ENCODE results near the gene LRRTM1.

LRRTM1 gene, protein sequence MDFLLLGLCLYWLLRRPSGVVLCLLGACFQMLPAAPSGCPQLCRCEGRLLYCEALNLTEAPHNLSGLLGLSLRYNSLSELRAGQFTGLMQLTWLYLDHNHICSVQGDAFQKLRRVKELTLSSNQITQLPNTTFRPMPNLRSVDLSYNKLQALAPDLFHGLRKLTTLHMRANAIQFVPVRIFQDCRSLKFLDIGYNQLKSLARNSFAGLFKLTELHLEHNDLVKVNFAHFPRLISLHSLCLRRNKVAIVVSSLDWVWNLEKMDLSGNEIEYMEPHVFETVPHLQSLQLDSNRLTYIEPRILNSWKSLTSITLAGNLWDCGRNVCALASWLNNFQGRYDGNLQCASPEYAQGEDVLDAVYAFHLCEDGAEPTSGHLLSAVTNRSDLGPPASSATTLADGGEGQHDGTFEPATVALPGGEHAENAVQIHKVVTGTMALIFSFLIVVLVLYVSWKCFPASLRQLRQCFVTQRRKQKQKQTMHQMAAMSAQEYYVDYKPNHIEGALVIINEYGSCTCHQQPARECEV

DNA sequence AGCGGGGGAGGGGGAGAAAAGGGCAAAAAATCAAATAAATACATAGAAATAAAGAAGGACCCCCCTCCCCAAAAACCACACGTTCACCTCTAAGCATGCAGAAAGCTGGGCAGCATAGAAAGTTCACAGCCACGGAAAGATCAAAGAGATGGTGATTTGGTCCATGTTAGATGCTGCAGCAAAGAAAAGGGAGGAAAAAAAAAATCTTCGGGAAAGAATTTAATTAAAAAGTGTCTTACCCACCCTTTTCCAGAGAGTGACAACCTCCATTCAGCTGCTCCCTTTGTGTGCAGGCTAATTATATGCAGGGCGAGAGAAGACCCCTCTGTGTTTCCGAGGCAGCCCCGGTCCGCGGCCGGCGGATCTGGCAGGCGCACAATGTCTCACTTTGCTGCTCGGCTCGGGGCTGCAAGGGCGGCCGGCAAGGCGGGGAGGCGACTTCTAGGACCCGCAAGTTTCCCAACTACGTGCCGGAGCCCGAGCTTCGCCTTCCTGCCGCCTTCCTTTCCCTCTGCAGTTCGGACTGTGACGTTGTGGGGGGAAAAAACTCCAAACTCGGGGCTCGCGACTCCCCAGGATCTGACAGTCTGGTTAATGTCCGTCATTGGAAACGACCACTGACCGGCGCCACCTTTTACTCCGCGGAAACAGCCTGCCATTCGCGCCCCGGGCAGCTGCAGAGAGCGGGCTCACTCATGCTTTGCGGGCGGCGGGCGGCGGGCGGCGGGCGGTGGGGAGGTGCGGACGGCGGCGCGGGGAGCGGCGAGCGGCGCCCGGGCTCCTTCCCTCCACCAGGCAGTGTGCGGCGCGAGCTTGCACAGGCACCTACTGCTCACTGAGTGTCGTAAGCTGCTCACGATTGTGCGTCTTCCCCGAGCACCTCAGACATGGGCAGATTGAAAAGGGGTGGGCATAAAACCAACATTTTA is at the start of gene LRRTM1:
Gene LRRTM1, minus strand, starts transcription at position 844 of the 929 bp plus-strand sequence. CDS start 933 bp downstream, outside the sequence.
- no peak for DNase-seq (ENCODE audit: low read depth in 2 of 2)

DNA sequence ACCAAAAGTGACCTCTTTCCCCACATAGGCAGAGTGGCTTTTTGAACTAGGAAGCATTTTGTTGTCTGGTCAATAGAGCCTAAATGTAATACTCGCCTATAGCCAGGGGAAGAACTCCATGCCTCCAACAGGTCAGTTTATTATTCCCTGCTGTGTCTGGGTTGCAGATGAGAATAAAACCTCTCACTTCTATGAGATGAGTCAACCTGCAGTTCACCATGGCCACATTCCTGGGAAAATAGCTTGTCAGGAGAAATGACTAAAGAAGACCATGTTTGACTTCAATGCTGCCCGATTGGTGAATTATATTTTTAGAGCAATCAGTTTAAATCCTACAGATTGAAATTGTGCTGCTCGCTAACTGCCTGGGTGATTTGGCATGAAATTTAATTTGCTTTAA is 46.7 kb upstream of the LRRTM1 start:
- no peak for DNase-seq (ENCODE audit: low read depth in 2 of 2)

DNA sequence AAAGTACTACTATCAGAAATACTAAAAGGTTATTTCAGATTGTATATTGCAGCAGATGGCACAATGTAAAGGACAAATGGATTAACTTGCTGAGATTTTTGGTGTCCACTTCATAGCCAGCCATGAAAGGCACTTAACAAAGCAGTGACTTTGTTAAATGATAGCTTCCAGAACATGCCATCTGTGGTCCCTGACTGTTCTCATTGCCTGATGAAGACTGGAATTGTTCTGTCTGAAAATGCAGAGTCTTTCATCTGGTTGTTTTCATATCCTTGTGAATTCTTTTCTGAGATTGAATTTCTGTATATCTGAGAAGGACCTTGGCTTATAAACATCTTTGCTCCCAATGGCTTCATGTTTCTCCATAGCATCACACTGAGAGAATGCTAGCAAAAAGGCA is 44.4 kb upstream of the LRRTM1 start:
- DNase-seq (ENCODE audit: low read depth in 2 of 2), result no peak

DNA sequence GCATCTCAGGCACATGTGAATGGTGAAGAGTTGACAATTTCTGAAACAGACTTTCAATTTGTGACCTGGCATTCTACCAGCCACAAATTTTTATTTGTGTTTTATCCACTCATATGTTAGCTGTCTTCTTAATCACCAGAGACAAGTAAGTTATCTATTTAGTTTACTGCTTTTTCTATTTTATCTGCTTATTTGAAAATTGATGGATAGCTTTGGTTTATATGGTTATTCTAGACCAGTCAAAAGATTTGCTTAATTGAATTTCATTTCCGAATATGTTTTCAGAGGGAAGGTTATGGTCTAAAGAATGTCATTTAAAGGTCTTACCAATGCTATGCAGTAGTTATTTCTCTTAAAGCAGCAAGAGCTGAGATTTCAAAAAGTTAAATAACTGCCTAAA is 43.5 kb upstream of the LRRTM1 start:
- DNase-seq (ENCODE audit: low read depth in 2 of 2), result no peak

DNA sequence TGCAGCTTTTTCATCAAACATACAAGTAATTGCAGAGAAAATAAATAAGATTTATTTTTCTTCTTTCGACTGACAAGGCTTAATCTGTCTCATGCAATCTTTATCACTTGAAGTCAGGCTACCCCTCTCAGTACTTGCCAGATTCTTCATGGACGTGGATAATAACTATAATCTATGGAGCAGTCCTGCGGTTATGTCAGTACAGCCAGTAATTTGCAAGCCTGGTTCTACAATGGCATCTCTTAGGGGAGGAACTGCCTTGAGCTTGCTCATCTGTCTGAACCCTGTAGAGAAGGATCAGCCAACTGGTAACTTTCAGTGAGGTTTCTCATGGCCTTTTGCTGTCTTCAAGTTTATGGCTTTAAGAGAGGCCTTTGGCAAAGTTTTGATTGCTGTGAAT is 35.5 kb upstream of the LRRTM1 start:
- no peak for DNase-seq (ENCODE audit: low read depth in 2 of 2)

DNA sequence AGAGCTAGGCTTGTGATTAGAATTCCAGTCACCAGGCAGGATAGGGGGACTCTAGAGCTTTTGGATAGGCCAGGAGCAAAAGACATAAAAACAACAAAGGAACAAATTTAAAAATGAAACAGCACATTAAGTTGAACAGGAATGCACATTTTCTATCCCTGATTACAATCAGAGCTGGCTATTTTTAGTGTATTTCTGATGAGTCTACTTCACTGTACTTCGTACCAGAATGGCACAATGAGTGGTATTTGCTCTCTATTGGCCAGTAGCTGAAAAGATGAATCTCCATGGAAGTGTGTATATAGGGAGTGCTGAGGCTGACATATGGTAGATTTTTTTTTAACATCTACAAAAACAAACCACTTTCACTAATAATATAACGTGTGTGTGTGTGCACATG is 34.2 kb upstream of the LRRTM1 start:
- DNase-seq (ENCODE audit: low read depth in 2 of 2), result no peak

DNA sequence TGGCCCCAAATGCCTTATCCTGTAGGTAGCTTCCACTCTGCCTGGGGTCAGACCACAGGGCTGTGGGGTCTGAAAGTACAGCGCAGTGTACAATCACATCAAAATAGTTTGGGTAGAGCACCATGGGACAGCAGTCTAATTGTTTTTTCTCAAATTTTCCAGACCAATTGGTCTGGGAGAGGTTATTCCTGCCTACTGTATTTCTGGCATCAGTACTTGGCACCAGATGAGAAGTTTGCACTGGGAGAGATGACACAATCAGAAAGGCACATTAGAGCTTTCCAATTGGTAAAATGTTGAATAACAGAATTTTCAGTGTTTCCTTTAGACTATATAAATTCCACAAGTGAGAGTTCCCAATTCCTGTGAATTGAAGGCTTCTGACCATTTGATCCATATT is 30.9 kb upstream of the LRRTM1 start:
- no peak for DNase-seq (ENCODE audit: low read depth in 2 of 2)

DNA sequence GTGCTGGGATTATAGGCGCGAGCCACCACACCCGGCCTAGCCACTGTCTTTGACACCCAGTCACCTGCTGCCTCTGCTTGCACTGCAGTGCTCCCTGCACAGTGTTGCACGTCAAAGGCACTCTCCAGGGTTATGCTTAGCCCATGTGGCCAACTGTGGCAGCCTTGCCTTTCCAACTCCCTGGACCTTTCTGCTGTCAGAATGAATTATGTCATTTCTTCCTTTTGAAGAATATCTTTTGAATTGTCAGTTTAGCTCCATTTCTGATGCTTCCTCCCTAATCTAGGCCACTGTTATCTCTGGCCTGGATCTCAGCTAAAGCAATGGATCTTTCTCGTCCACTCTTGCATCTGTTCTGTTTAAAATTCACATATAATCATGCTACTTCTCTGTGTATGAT is 29.3 kb upstream of the LRRTM1 start:
- no peak for DNase-seq (ENCODE audit: low read depth in 2 of 2)

DNA sequence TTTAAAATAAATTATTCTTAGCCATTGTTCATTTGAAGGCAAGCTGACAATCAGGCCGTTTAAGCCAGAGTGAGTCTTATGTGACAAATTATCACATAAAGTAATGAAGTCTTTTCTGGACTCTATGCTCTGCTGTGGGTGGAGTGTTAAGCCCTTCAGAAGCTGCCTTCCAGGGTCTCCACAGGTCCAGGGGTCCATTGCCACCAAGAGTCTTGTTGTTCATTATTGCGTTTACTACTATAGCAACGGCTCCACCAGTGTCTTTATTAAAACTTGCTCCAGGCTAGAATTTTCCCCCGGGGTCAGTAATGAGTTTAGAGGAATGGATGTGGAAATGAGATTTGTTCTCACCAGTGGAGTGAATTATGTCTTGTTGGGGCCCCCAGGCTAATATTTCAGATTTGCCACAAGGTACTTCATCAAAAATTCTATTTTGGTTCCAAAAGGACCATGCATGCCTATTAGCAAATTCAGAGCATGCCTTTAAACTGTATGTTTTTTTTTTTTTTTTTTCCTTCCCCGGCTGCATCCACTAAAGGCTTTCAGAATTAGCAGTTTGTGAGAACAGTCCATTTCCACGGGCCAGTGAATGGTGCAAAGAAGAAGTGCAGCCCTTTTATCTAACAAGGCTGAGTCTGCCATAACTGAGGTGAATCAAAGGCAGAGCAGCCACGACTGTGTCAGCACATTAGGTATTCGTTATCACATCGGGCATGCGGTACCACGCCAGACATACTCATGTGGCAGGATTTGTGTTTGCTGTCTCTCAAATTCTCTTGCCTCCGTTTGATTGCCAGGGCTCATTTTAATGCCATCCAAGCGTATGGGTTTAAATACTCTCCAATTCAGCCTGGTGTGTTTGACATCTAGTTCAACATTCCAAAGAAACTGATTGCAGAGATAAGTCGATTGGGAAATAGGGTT is 26.2 kb upstream of the LRRTM1 start:
- DNase-seq (ENCODE audit: low read depth in 2 of 2), result no peak

DNA sequence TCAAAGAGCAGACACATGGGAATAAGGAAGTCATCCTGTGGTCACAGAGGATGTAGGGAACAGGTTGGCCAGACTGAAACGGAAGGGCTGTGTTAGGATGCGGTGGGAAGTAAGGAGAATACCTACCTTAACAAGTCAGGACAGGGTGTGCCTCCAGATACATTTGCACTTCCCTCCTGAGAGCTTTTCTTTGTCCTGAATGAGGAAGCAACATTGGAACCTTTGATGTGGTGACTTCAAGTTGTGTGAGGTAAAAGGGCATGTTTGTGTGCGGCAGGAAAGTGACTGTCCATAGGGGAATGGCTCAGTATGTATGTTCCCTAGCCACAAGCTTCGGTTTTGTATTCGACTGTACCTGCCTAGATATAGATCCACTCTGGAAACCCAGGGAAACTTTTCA is 24.9 kb upstream of the LRRTM1 start:
- DNase-seq (ENCODE audit: low read depth in 2 of 2), result no peak

DNA sequence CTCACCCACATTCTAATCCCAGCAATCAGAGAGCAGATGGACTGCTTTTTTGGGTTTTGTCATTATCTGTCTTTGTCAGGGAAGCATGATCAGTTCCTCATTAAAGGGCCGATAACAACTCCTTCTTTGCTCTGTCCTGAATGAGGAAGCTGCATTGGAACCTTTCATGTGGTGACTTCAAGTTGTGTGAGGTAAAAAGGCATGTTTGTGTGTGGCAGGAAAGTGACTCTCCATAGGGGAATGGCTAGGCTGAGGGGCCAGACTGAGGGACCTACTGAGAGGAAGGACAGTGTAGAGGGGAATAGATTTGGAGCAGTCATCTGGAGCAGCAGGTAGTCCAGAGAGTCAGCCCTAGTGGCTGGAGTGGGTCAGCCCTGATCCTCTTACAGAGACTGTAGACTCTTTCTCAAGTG is 23.6 kb upstream of the LRRTM1 start:
- DNase-seq (ENCODE audit: low read depth in 2 of 2), result no peak

DNA sequence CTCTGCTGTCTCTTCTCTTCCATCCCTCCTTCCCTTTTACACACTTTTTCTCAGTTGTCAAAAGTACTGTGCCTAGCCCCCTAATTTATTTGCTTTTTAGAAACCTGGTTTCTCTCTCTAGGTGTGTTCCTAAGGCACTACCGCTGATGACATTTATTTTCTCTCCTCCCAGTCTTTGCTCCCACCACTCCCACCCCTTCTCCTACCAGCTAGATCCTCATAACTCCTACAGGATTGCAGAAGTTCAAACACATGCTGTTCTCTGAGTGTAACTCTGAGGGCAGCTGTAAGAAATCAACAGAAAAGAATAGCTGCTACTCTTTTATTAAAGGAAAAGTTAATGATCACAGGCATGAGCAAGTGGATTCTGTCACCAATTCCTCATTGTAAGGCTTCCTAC is 22.3 kb upstream of the LRRTM1 start:
- DNase-seq (ENCODE audit: low read depth in 2 of 2), result no peak

DNA sequence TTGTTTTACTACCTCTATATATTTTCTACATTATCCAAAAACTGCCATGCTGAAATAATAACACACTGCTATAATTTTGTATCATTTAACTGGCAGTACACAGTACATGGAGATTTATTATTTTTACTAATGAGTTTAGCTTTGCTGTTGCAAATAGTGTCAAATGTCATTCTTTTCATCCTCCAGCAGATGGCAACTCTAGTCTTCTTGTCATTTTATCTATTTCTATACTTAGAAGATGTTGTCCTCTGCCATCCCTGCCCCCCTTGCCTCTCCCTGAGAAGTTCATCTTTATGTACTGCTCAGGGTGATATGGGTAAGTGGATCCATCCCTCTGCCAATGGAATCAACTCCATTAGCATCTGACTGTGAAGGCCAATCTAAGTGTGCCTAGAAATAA is 21.7 kb upstream of the LRRTM1 start:
- no peak for DNase-seq (ENCODE audit: low read depth in 2 of 2)

DNA sequence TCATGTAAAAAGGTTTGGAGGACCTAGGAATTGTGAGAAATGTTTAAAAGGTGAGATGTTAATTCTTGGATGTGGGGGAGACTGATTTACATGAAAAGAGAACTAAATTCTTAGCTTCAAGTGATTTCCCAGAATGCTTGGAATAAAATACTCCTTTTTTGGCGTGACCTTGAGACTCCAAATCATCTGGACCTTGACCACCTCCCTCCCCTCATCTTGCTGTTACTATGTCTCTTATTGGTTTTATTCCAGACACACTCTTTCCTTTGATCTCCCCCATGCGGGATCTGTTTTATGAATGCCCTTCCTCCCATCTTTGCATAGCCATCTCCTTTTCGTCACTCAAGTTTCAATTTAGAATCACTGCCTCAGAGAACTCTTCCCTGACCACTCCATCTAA is 20.0 kb upstream of the LRRTM1 start:
- no peak for DNase-seq (ENCODE audit: low read depth in 2 of 2)

DNA sequence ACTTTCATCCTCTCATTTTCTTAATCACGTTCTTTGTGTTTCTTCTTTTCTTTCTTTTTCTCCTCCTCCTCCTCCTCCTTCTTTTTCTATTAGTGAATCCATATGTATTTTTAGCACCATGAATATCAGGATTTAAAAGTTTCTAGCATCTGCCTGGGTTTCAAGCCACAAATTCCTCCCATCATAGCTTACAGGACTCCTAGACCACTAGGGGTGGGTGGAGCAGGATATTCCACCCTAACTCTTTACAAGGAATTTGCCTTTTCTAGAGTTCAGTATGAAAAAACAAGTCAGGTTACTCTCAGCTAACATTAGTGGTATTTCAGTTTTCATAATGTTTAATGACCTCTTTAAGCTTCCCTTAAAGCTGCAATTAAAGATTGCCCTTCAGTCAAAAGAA is 19.1 kb upstream of the LRRTM1 start:
- no peak for DNase-seq (ENCODE audit: low read depth in 2 of 2)

DNA sequence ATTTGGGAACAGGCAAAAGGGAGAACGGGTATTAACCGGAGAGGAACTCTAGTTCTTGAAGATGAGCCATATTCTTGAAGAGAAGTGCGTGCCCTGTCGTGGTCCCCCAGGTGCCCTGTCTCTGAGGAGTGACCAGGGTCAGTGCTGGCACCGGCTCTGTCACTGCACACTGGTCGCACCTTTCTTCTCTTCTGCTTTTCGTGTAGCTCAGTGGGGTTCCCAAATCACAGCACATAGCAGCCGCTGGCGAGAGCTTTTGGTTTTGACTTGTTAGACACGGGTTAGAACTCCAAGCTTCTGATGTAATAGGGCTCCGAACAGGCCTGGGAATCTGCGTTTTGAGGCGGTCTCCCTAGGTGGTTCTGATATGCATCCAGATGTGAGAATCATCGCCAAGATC is 18.4 kb upstream of the LRRTM1 start:
- DNase-seq (ENCODE audit: low read depth in 2 of 2), result no peak

DNA sequence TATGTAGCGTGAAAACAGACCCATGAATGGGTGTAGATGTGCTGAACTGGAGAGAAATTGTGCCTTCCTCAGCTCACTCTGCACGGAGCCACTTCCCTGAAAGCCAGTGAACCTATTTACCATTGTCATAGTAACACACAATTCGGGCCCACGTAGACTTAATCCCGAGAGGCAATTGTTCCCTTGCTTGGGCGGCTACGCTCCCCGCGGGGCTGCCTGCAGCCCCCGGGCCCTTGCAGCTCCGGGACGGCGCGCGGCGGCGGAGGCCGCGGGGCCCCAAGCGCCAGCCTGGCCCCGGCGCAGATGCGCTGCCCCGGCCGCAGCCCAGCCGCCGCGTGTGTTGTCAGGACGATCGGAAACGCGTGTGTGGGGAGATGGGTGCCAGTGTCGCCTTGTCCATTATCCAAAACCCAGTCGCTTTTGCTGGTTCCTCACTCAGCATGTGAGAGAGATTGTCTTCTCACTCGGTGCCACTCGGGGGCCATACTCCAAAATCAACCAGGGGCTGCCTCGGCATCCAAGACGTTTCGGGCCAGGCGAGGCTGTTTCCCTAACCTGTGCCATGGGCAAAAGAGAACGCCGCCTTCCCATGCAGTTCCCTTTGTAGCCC is 17.9 kb upstream of the LRRTM1 start:
- DNase-seq (ENCODE audit: low read depth in 2 of 2), result no peak

DNA sequence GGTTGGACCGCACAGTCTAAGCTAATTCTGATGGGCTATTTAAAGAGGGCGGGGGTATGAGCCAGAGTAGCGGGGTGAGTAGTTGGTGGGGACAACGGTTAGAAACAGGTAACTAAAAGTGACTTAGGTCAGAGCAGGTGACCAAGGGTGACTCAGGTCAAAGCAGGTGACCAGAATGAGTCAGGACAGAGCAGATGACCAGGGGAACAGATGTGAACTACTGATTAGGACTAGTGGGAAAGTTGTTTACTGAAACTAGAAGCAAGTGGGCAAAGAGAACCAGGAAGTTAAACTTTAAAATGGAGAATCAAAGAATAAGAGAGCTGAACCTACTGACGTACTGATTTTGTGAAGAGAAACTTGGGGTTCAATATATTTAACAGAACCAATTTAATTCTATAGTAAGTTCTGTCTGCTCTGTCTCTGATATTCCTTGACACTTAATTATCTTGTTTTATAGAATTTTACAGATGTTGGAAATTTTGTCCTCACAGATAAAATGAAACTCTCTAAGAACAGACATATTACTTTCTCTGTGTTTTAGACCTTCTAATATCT is 7.8 kb upstream of the LRRTM1 start:
- DNase-seq (ENCODE audit: low read depth in 2 of 2), result no peak

DNA sequence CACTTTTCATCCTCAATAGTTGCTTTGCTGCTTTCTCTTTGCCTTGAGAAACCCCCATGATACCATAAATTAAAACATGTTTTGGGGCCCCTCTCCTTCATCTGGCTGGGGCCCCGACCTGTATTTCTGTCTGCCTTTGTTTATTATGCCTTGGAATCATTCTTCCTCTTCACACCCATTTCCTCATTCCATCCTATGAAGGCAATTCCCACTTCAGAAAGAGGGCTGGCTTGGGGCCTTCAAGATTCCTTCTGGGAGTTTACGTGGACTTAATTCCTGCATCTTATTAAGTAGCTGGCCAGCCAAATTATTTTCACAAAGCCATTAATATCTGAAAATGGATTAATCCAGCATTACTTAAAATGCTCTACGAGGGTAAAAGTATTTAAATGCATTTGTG is 6.8 kb upstream of the LRRTM1 start:
- no peak for DNase-seq (ENCODE audit: low read depth in 2 of 2)

DNA sequence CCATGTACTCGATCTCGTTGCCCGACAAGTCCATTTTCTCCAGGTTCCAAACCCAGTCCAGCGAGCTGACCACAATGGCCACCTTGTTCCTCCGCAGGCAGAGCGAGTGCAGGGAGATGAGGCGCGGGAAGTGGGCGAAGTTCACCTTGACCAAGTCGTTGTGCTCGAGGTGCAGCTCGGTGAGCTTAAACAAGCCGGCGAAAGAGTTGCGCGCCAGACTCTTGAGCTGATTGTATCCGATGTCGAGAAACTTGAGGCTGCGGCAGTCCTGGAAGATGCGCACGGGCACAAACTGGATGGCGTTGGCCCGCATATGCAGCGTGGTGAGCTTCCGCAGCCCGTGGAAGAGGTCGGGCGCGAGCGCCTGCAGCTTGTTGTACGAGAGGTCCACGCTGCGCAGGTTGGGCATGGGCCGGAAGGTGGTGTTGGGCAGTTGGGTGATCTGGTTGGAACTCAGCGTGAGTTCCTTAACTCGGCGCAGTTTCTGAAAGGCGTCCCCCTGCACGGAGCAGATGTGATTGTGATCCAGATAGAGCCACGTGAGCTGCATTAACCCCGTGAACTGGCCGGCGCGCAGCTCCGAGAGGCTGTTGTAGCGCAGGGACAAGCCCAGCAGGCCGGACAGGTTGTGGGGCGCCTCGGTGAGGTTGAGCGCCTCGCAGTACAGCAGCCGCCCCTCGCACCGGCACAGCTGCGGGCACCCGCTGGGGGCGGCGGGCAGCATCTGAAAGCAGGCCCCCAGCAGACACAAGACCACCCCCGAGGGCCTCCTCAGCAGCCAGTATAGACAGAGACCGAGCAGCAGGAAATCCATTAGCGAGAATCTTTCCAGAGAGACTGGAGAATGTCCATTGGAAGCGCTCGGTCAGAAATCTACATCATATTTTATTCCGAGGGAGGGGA is 1.3 kb downstream of the LRRTM1 start:
- no peak for DNase-seq (ENCODE audit: low read depth in 2 of 2)

Measured in activated CD4-positive, alpha-beta T cell treated with anti-CD3 and anti-CD28 coated beads for 24 hours (primary cell).